ENCODE results near the gene PRDM16.

DNA sequence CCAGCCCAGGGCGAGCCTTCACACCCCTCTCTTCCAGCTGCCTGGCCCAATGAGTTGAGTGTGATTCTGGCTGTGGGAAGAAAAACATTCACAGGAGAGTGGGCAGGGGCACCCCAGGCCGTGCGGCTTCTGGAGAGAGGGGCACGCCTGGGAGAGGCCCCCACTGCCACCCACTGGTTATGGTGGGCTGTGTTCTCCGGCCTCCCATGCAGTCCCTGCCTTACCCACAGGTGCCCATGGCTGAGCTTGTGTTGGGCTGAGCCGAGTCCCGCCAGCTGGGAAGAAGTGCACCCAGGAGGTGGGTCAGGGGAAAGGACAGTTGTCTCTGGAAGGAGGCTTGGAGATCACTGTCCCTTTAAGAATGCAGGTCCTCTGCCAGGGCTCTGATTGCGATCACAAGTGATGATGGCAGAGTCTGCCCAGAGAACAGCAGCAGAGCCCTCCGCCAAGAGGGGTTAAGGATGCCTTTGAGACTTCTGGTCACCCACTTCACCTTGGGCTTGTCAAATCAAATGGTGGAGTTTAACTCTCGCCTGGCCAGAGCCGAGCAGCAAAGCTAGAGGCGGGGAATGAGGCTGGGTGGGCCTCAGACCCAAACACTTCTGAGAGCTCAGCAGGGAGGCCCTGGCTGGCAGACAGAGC, 260.8 kb downstream of the PRDM16 start:
- no peak for TF ChIP-seq FOXJ3 (CRISPR knock-in tag; IDR thresholded peaks at IDR 0.05)
- TF ChIP-seq, protein P1, sequence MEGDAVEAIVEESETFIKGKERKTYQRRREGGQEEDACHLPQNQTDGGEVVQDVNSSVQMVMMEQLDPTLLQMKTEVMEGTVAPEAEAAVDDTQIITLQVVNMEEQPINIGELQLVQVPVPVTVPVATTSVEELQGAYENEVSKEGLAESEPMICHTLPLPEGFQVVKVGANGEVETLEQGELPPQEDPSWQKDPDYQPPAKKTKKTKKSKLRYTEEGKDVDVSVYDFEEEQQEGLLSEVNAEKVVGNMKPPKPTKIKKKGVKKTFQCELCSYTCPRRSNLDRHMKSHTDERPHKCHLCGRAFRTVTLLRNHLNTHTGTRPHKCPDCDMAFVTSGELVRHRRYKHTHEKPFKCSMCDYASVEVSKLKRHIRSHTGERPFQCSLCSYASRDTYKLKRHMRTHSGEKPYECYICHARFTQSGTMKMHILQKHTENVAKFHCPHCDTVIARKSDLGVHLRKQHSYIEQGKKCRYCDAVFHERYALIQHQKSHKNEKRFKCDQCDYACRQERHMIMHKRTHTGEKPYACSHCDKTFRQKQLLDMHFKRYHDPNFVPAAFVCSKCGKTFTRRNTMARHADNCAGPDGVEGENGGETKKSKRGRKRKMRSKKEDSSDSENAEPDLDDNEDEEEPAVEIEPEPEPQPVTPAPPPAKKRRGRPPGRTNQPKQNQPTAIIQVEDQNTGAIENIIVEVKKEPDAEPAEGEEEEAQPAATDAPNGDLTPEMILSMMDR (IDR thresholded peaks at IDR 0.05) = no peak
- TF ChIP-seq, protein P2, sequence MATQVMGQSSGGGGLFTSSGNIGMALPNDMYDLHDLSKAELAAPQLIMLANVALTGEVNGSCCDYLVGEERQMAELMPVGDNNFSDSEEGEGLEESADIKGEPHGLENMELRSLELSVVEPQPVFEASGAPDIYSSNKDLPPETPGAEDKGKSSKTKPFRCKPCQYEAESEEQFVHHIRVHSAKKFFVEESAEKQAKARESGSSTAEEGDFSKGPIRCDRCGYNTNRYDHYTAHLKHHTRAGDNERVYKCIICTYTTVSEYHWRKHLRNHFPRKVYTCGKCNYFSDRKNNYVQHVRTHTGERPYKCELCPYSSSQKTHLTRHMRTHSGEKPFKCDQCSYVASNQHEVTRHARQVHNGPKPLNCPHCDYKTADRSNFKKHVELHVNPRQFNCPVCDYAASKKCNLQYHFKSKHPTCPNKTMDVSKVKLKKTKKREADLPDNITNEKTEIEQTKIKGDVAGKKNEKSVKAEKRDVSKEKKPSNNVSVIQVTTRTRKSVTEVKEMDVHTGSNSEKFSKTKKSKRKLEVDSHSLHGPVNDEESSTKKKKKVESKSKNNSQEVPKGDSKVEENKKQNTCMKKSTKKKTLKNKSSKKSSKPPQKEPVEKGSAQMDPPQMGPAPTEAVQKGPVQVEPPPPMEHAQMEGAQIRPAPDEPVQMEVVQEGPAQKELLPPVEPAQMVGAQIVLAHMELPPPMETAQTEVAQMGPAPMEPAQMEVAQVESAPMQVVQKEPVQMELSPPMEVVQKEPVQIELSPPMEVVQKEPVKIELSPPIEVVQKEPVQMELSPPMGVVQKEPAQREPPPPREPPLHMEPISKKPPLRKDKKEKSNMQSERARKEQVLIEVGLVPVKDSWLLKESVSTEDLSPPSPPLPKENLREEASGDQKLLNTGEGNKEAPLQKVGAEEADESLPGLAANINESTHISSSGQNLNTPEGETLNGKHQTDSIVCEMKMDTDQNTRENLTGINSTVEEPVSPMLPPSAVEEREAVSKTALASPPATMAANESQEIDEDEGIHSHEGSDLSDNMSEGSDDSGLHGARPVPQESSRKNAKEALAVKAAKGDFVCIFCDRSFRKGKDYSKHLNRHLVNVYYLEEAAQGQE (IDR thresholded peaks at IDR 0.05; ENCODE audit: low read depth, low read length) = no peak
- TF ChIP-seq NRF1 (IDR thresholded peaks at IDR 0.05; ENCODE audit: low read depth, low read length) = no peak
- no peak for TF ChIP-seq TCF12 (IDR thresholded peaks at IDR 0.05)

Measured in SK-N-SH (cell line).